Kidney (tissue), 14 donors: Measurements from ENCODE around the gene THADA. TPM values are rescaled to one million over a fixed set of nuclear protein-coding genes. Genes with fewer than 3 reads are reported as not detected.

Experiments used
- DNase-seq, 5 donors: peaks; one replicate each; pipeline ENCODE4 v3.0.0-alpha.2; 2013 to 2020
- FAIRE-seq: peaks from 2 replicates; lab custom pipeline; 2012; peaks lifted over from hg19 to GRCh38; lab: Jason Lieb, UNC
- H3K27ac ChIP-seq, 2 donors: one replicate each; pipeline ENCODE4 v1.7.0; 2013; ENCODE audit warnings: low read depth in 2 of 2, low read length in 2 of 2, inconsistent platforms in 1 of 2
- H3K27me3 ChIP-seq: one replicate; pipeline ENCODE4 v1.7.1; 2013; ENCODE audit warnings: low read length, inconsistent platforms; ENCODE audit not compliant: control insufficient read depth, insufficient read depth
- H3K36me3 ChIP-seq, 3 donors: one replicate each; pipeline versions ENCODE4 v1.7.0 to v1.7.1; 2013; ENCODE audit warnings: low read length in 3 of 3, control low read depth in 1 of 3, inconsistent platforms in 1 of 3; ENCODE audit not compliant: insufficient read depth in 3 of 3, control insufficient read depth in 2 of 3
- H3K4me1 ChIP-seq, 3 donors: one replicate each; pipeline versions ENCODE4 v1.7.0 to v1.7.1; 2013; ENCODE audit warnings: low read length in 3 of 3, inconsistent platforms in 1 of 3, low read depth in 1 of 3; ENCODE audit not compliant: control insufficient read depth in 2 of 3, insufficient read depth in 2 of 3
- H3K4me3 ChIP-seq, 3 donors: one replicate each; pipeline versions ENCODE4 v1.7.0 to v1.8.1; 2013; ENCODE audit warnings: low read length in 3 of 3, control low read depth in 1 of 3, inconsistent platforms in 1 of 3
- H3K9ac ChIP-seq, 3 donors: one replicate each; pipeline versions ENCODE4 v1.7.0 to v1.7.1; 2013; ENCODE audit warnings: low read length in 3 of 3, control low read depth in 1 of 3, inconsistent platforms in 1 of 3
- H3K9me3 ChIP-seq, 3 donors: one replicate each; pipeline versions ENCODE4 v1.7.0 to v1.7.1; 2013; ENCODE audit warnings: low read length in 3 of 3, control low read depth in 1 of 3, inconsistent platforms in 1 of 3; ENCODE audit not compliant: control insufficient read depth in 2 of 3, insufficient read depth in 1 of 3
- intact Hi-C: fragments of 100-400 bp; cut with DNase I; formaldehyde crosslinking; loops from one replicate; pipeline ENCODE4 v1.11.1; 2022
- polyA plus RNA-seq: library from polyadenylated mRNA; stranded (reverse); fragments of 350-450 nt; fragmentation: Illumina TruSeq; extraction: RNeasy Lipid Tissue Mini Kit (QIAGEN cat#74804); gene quantifications from one replicate; pipeline ENCODE4 v1.2.3, GENCODE V29; 2014; ENCODE audit warnings: low read depth, low replicate concordance; ENCODE audit not compliant: insufficient read depth
- total RNA-seq: library from RNA; stranded (reverse); fragmentation: NEBNext Ultra II Directional; extraction: Animal tissue kit (Norgen Biotek cat#: 25700); gene quantifications from one replicate; pipeline ENCODE4 v1.2.1, GENCODE V29; 2021
- TF ChIP-seq, protein P1 (sequence below): IDR thresholded peaks from 3 replicates; pipeline ENCODE4 v1.5.1; 2012; ENCODE audit warnings: mild to moderate bottlenecking, moderate library complexity, borderline replicate concordance; ENCODE audit not compliant: insufficient read depth; ENCODE audit errors: extremely low read depth
- donor health status: control.
- donor health status: control.
- donor health status: control.
- donor health status: control.
- donor health status: control.
- donor health status: DM: yes; HTN: yes; CAD: no.
- donor health status: Normal renal cell carcinoma (clear cell type).

THADA gene
- total and polyA plus RNA-seq, 2 donors from 2014 or later, result 21.4 to 45.1 TPM

DNA sequence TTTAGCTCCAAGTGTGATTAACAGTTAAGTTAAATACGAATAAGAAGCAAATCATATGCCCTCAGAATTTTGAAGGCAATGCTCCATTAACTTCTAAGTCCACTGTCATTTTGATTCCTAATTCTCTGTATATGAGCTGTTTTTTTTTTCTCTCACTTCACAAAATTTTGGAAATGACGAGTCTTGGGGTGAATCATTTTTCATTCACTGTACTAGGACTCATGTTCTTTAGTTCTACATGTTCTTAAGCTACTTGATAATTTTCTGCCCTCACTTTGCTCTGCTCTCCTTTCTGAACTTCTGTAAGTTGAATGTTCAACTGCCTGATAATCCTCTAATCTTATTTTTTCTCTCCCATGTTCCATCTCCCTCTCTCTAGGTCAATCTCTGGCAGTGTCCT is 141.0 kb downstream of the THADA start:
- Histone ChIP-seq H3K27ac (no peak overlapping the region), H3K9me3 (no peaks in the 10 kb centered on the region), H3K4me3 (no peak overlapping the region), H3K36me3 (no peaks in the 10 kb centered on the region), H3K9ac (no peak overlapping the region), H3K4me1 (peaks cover 10 to 55% (median 15%) of the 10 kb centered on the region in 3 donors), H3K27me3 (no peaks in the 10 kb centered on the region)
- DNase-seq (no peak), FAIRE-seq (no peak)
- TF ChIP-seq, protein P1, sequence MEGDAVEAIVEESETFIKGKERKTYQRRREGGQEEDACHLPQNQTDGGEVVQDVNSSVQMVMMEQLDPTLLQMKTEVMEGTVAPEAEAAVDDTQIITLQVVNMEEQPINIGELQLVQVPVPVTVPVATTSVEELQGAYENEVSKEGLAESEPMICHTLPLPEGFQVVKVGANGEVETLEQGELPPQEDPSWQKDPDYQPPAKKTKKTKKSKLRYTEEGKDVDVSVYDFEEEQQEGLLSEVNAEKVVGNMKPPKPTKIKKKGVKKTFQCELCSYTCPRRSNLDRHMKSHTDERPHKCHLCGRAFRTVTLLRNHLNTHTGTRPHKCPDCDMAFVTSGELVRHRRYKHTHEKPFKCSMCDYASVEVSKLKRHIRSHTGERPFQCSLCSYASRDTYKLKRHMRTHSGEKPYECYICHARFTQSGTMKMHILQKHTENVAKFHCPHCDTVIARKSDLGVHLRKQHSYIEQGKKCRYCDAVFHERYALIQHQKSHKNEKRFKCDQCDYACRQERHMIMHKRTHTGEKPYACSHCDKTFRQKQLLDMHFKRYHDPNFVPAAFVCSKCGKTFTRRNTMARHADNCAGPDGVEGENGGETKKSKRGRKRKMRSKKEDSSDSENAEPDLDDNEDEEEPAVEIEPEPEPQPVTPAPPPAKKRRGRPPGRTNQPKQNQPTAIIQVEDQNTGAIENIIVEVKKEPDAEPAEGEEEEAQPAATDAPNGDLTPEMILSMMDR, result no peak
- intact Hi-C loops, result no loop called here

DNA sequence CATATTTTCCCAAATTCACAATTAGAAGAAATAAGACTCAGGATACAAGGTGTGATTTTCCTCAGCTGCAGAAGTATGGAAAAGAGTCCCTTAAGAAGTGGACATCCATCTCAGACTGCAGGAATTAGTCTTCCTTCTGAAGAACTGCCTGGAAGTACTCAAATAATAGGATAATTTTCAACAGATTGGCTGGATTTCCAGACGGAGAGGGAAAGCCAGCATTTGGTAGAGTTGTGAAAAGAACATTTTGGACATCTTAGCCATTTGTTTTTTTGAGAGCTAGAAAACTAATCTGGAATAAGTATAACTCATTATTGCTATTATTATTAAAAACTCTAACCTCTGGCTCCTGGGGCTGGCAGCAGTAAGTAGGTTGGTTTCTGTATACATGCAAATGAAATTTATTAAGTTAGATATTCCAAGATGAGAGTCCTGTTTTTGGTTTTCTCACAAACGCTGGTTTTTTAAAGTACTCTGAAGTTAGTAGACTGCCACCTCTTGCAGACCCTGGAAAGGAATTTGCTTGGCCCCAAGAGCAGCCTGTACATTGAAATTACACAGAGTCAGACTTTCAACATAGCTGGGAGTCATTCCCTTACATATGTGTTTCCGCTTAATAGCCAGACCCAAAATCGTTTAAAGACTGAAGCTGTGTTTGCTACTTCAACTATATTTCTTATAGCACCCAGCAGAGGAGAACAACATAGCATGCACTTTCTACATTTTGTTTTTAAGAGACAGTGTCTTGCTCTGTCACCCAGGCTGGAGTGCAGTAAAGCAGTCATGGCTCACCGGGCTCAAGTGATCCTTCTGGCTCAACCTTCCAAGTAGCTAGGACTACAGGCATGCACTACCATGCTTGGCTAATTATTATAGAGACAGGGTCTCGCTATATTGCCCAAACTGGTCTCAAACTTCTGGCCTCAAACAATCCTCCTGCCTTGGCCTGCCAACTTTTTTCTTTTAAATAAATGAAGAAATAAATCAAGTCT is 142.4 kb downstream of the THADA start:
- Histone ChIP-seq H3K36me3 (no peaks in the 10 kb centered on the region), H3K4me3 (peak overlapping the region in 1 of 3 donors; percentile 3), H3K27me3 (no peaks in the 10 kb centered on the region), H3K9me3 (no peaks in the 10 kb centered on the region), H3K27ac (peak overlapping the region in 1 of 2 donors; percentile 38), H3K9ac (no peak overlapping the region), H3K4me1 (peaks cover 10 to 51% (median 12%) of the 10 kb centered on the region in 3 donors)
- TF ChIP-seq, protein P1, result no peak
- intact Hi-C loops, result no loop called here
- FAIRE-seq, result no peak
- DNase-seq, result peak in 4 of 5 donors; percentile 62 to 81 (median 74)

DNA sequence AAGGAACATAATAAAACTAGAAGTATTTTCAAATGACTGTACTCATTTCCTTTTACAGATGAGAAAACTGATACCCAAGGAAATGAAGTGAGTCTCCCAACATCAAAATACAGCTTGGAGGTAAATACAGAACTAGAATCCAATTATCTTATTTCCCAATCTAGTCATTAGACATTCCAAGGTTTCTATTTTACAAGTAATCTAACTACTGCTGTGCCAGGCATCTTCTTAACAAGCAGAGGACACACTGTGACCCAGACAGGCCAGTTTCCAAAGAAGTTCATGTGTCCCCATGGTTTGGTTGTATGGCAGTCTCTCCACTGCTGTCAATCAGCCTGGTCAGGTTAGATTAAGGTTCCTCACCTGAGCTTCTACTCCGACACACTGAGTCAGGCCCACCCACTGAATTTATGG is 143.5 kb downstream of the THADA start:
- Histone ChIP-seq H3K9ac (peak overlapping the region in 1 of 3 donors; percentile 5), H3K27ac (no peak overlapping the region), H3K4me3 (no peak overlapping the region), H3K4me1 (peaks cover 10 to 52% (median 15%) of the 10 kb centered on the region in 3 donors), H3K36me3 (no peaks in the 10 kb centered on the region), H3K27me3 (no peaks in the 10 kb centered on the region), H3K9me3 (no peaks in the 10 kb centered on the region)
- DNase-seq, result no peak
- TF ChIP-seq, protein P1, result no peak
- FAIRE-seq, result no peak
- intact Hi-C loops, result no loop called here
